ENCODE results near the gene STX12.

The STX12 gene

DNA sequence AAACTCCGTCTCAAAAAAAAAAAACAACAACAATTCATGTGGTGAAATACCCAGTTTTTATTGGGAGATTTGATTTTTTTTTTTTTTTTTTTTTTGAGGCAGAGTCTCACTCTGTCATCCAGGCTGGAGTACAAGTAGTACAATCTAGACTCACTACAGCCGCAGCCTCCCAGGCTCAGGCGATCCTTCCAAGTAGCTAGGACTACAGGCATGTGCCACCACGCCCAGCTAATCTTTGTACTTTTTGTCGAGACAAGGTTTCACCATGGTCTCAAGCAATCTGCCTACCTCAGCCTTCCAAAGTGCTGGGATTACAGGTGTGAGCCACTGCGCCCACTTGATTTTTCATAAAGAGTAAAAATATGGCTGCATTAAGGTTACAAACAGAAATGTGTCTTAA, 31.9 kb upstream of the STX12 start (continued):
- TF ChIP-seq ZNF561 (tag by site-specific recombination; IDR thresholded peaks at IDR 0.05; ENCODE audit: borderline replicate concordance), result no peak

DNA sequence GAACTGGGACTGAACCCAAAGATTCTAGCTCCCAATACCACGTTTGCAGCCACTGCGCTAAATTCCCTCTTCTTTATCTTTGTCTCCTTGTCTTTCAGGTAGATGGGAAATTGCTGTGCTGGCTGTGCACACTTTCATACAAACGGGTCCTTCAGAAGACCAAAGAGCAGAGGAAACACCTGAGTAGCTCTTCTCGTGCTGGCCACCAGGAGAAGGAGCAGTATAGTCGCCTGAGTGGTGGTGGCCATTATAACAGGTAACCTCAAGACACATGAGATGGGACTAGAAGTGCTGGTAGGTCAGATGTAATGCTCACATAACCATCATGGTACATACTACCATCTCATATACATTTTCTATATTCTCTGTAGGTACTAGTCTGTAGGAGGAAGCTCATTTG, 28.5 kb upstream of the STX12 start:
- Histone ChIP-seq H3K36me3 (ENCODE audit: control insufficient read depth in 2 of 2, insufficient read depth in 1 of 2, low read length in 2 of 2) (peaks cover 12 to 56% of the 10 kb centered on the region in 2 experiments), H3K9me3 (ENCODE audit: control insufficient read depth, insufficient read depth, low read depth, low read length) (no peaks in the 10 kb centered on the region), H3K4me1 (ENCODE audit: control insufficient read depth, insufficient read depth, low read length) (no peaks in the 10 kb centered on the region), H3K4me3 (ENCODE audit: low read depth, low read length) (no peak overlapping the region), H3K27ac (ENCODE audit: extremely low read depth, low read depth, low read length) (no peak overlapping the region)
- ChIA-PET CTCF (no interaction called here), POLR2A (no interaction called here)
- TF ChIP-seq ZNF335 (tag by site-specific recombination; conservative IDR thresholded peaks at IDR 0.05) (no peak), ZNF664 (tag by site-specific recombination; IDR thresholded peaks at IDR 0.05) (no peak), ZNF239 (tag by site-specific recombination; IDR thresholded peaks at IDR 0.05) (no peak), ZNF513 (tag by site-specific recombination; IDR thresholded peaks at IDR 0.05) (no peak), WT1 (tag by site-specific recombination; IDR thresholded peaks at IDR 0.05) (no peak), GLI4 (tag by site-specific recombination; IDR thresholded peaks at IDR 0.05) (no peak), ZSCAN23 (tag by site-specific recombination; IDR thresholded peaks at IDR 0.05) (no peak)

- Histone ChIP-seq H3K36me3 (ENCODE audit: control insufficient read depth in 2 of 2, insufficient read depth in 1 of 2, low read length in 2 of 2) (peaks cover 17 to 56% of the 10 kb centered on the region in 2 experiments), H3K4me3 (ENCODE audit: low read depth, low read length) (no peak overlapping the region), H3K27ac (ENCODE audit: extremely low read depth, low read depth, low read length) (no peak overlapping the region), H3K4me1 (ENCODE audit: control insufficient read depth, insufficient read depth, low read length) (no peaks in the 10 kb centered on the region), H3K9me3 (ENCODE audit: control insufficient read depth, insufficient read depth, low read depth, low read length) (no peaks in the 10 kb centered on the region)
- CTCF ChIA-PET, result no interaction called here
- TF ChIP-seq ZNF558 (tag by site-specific recombination; IDR thresholded peaks at IDR 0.05) (no peak), ZNF664 (tag by site-specific recombination; IDR thresholded peaks at IDR 0.05) (no peak), ZNF626 (tag by site-specific recombination; IDR thresholded peaks at IDR 0.05) (no peak), ZNF354C (tag by site-specific recombination; IDR thresholded peaks at IDR 0.05; ENCODE audit: borderline replicate concordance, low read depth) (no peak), INSM2 (tag by site-specific recombination; IDR thresholded peaks at IDR 0.05) (no peak), SETDB1 (IDR thresholded peaks at IDR 0.05; ENCODE audit: insufficient read length, low read length) (no peak), ZBTB48 (tag by site-specific recombination; IDR thresholded peaks at IDR 0.05) (no peak), ZNF140 (tag by site-specific recombination; IDR thresholded peaks at IDR 0.05) (no peak), ZNF23 (tag by site-specific recombination; IDR thresholded peaks at IDR 0.05; ENCODE audit: borderline replicate concordance) (no peak), ZNF596 (tag by site-specific recombination; IDR thresholded peaks at IDR 0.05) (no peak), ZBTB8A (tag by site-specific recombination; IDR thresholded peaks at IDR 0.05) (no peak)
- TF ChIP-seq, protein P1, sequence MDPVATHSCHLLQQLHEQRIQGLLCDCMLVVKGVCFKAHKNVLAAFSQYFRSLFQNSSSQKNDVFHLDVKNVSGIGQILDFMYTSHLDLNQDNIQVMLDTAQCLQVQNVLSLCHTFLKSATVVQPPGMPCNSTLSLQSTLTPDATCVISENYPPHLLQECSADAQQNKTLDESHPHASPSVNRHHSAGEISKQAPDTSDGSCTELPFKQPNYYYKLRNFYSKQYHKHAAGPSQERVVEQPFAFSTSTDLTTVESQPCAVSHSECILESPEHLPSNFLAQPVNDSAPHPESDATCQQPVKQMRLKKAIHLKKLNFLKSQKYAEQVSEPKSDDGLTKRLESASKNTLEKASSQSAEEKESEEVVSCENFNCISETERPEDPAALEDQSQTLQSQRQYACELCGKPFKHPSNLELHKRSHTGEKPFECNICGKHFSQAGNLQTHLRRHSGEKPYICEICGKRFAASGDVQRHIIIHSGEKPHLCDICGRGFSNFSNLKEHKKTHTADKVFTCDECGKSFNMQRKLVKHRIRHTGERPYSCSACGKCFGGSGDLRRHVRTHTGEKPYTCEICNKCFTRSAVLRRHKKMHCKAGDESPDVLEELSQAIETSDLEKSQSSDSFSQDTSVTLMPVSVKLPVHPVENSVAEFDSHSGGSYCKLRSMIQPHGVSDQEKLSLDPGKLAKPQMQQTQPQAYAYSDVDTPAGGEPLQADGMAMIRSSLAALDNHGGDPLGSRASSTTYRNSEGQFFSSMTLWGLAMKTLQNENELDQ (tag by site-specific recombination; IDR thresholded peaks at IDR 0.05; ENCODE audit: low read depth), result no peak
- TF ChIP-seq, protein P2, sequence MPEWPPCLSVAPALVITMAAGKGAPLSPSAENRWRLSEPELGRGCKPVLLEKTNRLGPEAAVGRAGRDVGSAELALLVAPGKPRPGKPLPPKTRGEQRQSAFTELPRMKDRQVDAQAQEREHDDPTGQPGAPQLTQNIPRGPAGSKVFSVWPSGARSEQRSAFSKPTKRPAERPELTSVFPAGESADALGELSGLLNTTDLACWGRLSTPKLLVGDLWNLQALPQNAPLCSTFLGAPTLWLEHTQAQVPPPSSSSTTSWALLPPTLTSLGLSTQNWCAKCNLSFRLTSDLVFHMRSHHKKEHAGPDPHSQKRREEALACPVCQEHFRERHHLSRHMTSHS (tag by site-specific recombination; IDR thresholded peaks at IDR 0.05), result no peak
- TF ChIP-seq, protein P3, sequence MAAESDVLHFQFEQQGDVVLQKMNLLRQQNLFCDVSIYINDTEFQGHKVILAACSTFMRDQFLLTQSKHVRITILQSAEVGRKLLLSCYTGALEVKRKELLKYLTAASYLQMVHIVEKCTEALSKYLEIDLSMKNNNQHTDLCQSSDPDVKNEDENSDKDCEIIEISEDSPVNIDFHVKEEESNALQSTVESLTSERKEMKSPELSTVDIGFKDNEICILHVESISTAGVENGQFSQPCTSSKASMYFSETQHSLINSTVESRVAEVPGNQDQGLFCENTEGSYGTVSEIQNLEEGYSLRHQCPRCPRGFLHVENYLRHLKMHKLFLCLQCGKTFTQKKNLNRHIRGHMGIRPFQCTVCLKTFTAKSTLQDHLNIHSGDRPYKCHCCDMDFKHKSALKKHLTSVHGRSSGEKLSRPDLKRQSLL (tag by site-specific recombination; IDR thresholded peaks at IDR 0.05), result no peak
- POLR2A ChIA-PET, result no interaction called here
Observed at GRCh38 chr1:27745466-27745865, 27.6 kb upstream of the STX12 start.

Data from HEK293 (cell line).